ENCODE results near the gene ESYT2.

DNA sequence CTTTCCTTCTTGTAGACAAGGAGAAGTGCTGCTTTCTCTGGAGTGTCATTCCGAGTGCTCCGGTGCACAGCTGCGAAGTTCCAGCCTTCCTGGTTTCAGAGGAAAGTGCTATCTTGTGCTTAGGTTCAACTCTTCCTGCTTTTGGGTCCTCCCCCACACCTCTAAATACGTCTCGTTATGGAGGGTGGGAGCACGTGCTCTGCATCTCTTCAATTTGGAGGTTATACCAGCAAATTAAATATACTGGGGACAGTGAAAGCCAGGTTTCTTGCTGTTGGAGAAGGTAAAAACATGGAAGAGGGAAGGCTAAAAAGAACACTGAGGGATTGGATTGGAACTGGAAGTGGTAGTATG, 2.4 kb upstream of the ESYT2 start:
- TF ChIP-seq, protein P1, sequence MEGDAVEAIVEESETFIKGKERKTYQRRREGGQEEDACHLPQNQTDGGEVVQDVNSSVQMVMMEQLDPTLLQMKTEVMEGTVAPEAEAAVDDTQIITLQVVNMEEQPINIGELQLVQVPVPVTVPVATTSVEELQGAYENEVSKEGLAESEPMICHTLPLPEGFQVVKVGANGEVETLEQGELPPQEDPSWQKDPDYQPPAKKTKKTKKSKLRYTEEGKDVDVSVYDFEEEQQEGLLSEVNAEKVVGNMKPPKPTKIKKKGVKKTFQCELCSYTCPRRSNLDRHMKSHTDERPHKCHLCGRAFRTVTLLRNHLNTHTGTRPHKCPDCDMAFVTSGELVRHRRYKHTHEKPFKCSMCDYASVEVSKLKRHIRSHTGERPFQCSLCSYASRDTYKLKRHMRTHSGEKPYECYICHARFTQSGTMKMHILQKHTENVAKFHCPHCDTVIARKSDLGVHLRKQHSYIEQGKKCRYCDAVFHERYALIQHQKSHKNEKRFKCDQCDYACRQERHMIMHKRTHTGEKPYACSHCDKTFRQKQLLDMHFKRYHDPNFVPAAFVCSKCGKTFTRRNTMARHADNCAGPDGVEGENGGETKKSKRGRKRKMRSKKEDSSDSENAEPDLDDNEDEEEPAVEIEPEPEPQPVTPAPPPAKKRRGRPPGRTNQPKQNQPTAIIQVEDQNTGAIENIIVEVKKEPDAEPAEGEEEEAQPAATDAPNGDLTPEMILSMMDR (conservative IDR thresholded peaks at IDR 0.05; ENCODE audit: low read depth, low read length) = no peak
- TF ChIP-seq EZH2 (IDR thresholded peaks at IDR 0.05; ENCODE audit: borderline replicate concordance, low read depth, low read length, poor library complexity, severe bottlenecking) = no peak

Measured in A673 (cell line).